ENCODE measurements around the gene PRDM16.

GRCh38 chr1:3065797-3066196 is 3.2 kb upstream of the PRDM16 start:
- TF ChIP-seq REST (IDR thresholded peaks at IDR 0.05; ENCODE audit: low read depth, low read length) (no peak), SMC3 (IDR thresholded peaks at IDR 0.05; ENCODE audit: low read depth, low read length) (no peak), RFX5 (IDR thresholded peaks at IDR 0.05; ENCODE audit: low read length) (no peak), CTCF (IDR thresholded peaks at IDR 0.05) (no peak), MAX (IDR thresholded peaks at IDR 0.05; ENCODE audit: low read depth) (no peak), EZH2phosphoT487 (IDR thresholded peaks at IDR 0.05; ENCODE audit: borderline replicate concordance, low read depth) (no peak), MEF2A (IDR thresholded peaks at IDR 0.05; ENCODE audit: borderline replicate concordance, low read depth) (no peak), CHD2 (IDR thresholded peaks at IDR 0.05; ENCODE audit: low read length, partially characterized antibody) (no peak), ZBTB33 (IDR thresholded peaks at IDR 0.05; ENCODE audit: borderline replicate concordance, low read depth) (no peak), TCF12 (IDR thresholded peaks at IDR 0.05) (no peak), EP300 (IDR thresholded peaks at IDR 0.05; ENCODE audit: borderline replicate concordance in 1 of 2, low read depth in 1 of 2, low read length in 1 of 2) (no peak), SIN3A (IDR thresholded peaks at IDR 0.05; ENCODE audit: borderline replicate concordance, low read depth, low read length) (no peak), POLR2AphosphoS5 (IDR thresholded peaks at IDR 0.05; ENCODE audit: low read depth, low read length) (no peak), TEAD4 (IDR thresholded peaks at IDR 0.05; ENCODE audit: borderline replicate concordance, insufficient read depth) (no peak)

Data from SK-N-SH (cell line).